Measurements from ENCODE around the gene WDR36. TPM values are rescaled to one million over a fixed set of nuclear protein-coding genes. Genes with fewer than 3 reads are reported as not detected.

Gene WDR36
- total and polyA plus RNA-seq, 2 of the 13 experiments (the other 11 are each of a cell fraction or from before 2014, with no cell fraction given) = 18.2 to 40.6 TPM

DNA sequence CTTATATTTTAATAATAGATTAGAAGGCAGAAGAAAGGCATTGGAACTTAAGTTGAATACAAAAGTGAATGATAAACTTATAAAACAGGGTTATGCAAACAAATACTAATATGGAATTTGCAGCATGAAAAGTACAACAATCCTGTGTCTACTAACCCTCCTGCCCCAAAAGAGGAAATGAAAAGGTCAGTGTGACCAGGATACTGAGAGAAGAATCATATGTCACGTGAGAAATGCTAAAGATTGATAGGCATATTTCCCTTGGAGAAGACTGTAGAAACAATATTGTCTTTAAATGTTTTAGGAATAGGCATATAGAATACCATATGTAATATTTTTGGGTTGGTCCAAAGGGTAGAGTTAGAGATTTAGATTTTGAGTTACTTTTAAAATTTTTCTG lies 3.8 kb downstream of the WDR36 start:
- Histone ChIP-seq H3K4me3 (replicated peaks in 1 of 3; ENCODE audit: insufficient read depth in 1 of 3, low read depth in 2 of 3, low read length in 3 of 3) (no peak overlapping the region), H3K9ac (ENCODE audit: insufficient read depth, low read depth, low read length) (no peak overlapping the region), H3K27ac (ENCODE audit: extremely low read length, insufficient read depth, low read length) (no peak overlapping the region), H3K4me1 (ENCODE audit: insufficient read depth, low read length) (peaks cover 30% of the 10 kb centered on the region), H3K27me3 (ENCODE audit: control insufficient read depth in 1 of 2, insufficient read depth in 2 of 2, low read length in 2 of 2) (no peaks in the 10 kb centered on the region; a peak in 1 of 5 replicates), H3K79me2 (ENCODE audit: insufficient read depth, low read length) (peaks cover 37% of the 10 kb centered on the region), H3K36me3 (replicated peaks in 1 of 2; ENCODE audit: control insufficient read depth in 1 of 2, insufficient read depth in 2 of 2, low read length in 2 of 2) (peaks cover 9 to 50% of the 10 kb centered on the region in 2 experiments), H2AFZ (ENCODE audit: low read length) (no peak overlapping the region), H4K20me1 (ENCODE audit: insufficient read depth, low read length) (no peaks in the 10 kb centered on the region; the same call in 1 of the 2 replicates), H3K4me2 (ENCODE audit: low read depth, low read length) (no peak overlapping the region), H3K9me3 (ENCODE audit: low read length) (no peaks in the 10 kb centered on the region)
- TF ChIP-seq ZNF530 (CRISPR knock-in tag; IDR thresholded peaks at IDR 0.05; ENCODE audit: low read depth) (no peak), KAT7 (CRISPR knock-in tag; IDR thresholded peaks at IDR 0.05; ENCODE audit: borderline replicate concordance) (no peak), KDM5A (IDR thresholded peaks at IDR 0.05; ENCODE audit: borderline replicate concordance, low read length) (no peak)
- TF ChIP-seq, protein P1, sequence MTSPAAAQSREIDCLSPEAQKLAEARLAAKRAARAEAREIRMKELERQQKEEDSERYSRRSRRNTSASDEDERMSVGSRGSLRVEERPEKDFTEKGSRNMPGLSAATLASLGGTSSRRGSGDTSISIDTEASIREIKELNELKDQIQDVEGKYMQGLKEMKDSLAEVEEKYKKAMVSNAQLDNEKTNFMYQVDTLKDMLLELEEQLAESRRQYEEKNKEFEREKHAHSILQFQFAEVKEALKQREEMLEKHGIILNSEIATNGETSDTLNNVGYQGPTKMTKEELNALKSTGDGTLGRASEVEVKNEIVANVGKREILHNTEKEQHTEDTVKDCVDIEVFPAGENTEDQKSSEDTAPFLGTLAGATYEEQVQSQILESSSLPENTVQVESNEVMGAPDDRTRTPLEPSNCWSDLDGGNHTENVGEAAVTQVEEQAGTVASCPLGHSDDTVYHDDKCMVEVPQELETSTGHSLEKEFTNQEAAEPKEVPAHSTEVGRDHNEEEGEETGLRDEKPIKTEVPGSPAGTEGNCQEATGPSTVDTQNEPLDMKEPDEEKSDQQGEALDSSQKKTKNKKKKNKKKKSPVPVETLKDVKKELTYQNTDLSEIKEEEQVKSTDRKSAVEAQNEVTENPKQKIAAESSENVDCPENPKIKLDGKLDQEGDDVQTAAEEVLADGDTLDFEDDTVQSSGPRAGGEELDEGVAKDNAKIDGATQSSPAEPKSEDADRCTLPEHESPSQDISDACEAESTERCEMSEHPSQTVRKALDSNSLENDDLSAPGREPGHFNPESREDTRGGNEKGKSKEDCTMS (CRISPR knock-in tag; conservative IDR thresholded peaks at IDR 0.05) = no peak
- FAIRE-seq (no peak), DNase-seq (ENCODE audit: low spot score) (no peak), ATAC-seq (no peak)
- intact Hi-C loops (cut with micrococcal nuclease; ENCODE audit: unreplicated experiment) (loop anchor here (10.0 kb wide), 1 partner anchor 341 kb away; no protein-coding TSS in a partner anchor), in situ Hi-C loops (cut with HindIII; ENCODE audit: extremely low pct_ligation_motif_present, low pct_unique_long_range_greater_than_20kb) (no loop called here)
- BruUV-seq (replicated peaks) = no TSS peak
- WGBS (ENCODE audit: low lambda C conversion rate) = 100% methylated on average over 1 of the region's 1 CpG
- POLR2A ChIA-PET = no interaction called here
- CTCF ChIA-PET (ENCODE audit: low intra/inter-chr PET ratio, low total read pairs) = no interaction called here

DNA sequence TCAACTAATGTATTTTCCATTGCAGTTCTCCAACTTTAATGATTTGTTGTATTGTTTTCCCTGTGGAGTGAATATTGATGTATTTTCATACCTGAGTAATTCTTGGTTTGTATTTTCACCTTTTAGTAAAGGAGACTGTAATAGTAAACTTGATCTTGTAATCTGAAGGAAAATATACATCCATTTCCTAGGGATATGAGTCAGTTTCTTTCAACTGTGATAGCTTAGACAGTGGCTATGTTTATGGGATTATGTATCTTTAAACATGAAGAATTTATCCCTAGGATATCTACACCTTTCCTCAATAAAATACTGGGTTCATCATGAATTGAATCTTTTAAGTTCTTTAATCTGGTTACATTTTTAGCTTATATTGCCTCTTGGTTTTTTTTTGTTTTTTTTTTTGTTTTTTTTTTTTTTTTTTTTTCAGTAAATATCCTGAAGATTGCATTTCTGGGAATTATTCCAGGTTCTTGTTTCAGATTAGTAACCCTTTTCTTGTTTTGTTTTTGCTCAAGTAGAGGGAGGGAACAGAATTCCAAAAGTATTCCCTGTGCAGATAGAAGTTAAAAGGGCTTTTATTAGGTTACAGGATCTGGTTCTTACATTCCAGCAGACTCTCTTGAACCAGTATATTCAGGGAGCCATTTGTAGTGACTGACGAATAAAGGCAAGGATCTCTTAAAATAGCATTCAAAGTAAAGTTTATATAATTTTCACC lies 7.1 kb downstream of the WDR36 start:
- H3K79me2 ChIP-seq (ENCODE audit: insufficient read depth, low read length) = peaks cover 16% of the 10 kb centered on the region
- H3K36me3 ChIP-seq (replicated peaks in 1 of 2; ENCODE audit: control insufficient read depth in 1 of 2, insufficient read depth in 2 of 2, low read length in 2 of 2) = peaks cover 14 to 77% of the 10 kb centered on the region in 2 experiments
- DNase-seq (ENCODE audit: low spot score) (no peak), FAIRE-seq (no peak), ATAC-seq (no peak)
- H3K4me1 ChIP-seq (ENCODE audit: insufficient read depth, low read length) = peaks cover 10% of the 10 kb centered on the region
- H3K4me2 ChIP-seq (ENCODE audit: low read depth, low read length) = no peak overlapping the region
- no peak overlapping the region for H3K27ac ChIP-seq (ENCODE audit: extremely low read length, insufficient read depth, low read length)
- WGBS (ENCODE audit: low lambda C conversion rate) = 92% methylated on average over 1 of the region's 1 CpG
- H4K20me1 ChIP-seq (ENCODE audit: insufficient read depth, low read length) = no peaks in the 10 kb centered on the region
- CTCF ChIA-PET (ENCODE audit: low intra/inter-chr PET ratio, low total read pairs) = no interaction called here
- in situ Hi-C loops (cut with HindIII; ENCODE audit: extremely low pct_ligation_motif_present, low pct_unique_long_range_greater_than_20kb) (no loop called here), intact Hi-C loops (cut with micrococcal nuclease; ENCODE audit: unreplicated experiment) (loop anchor here (10.0 kb wide), 1 partner anchor 344 kb away; no protein-coding TSS in a partner anchor)
- no peak overlapping the region for H3K4me3 ChIP-seq (replicated peaks in 1 of 3; ENCODE audit: insufficient read depth in 1 of 3, low read depth in 2 of 3, low read length in 3 of 3)
- POLR2A ChIA-PET = no interaction called here
- no peak overlapping the region for H2AFZ ChIP-seq (ENCODE audit: low read length)
- no peak overlapping the region for H3K9ac ChIP-seq (ENCODE audit: insufficient read depth, low read depth, low read length)
- H3K27me3 ChIP-seq (ENCODE audit: control insufficient read depth in 1 of 2, insufficient read depth in 2 of 2, low read length in 2 of 2) = no peaks in the 10 kb centered on the region
- no TSS peak for BruUV-seq (replicated peaks)
- no peaks in the 10 kb centered on the region for H3K9me3 ChIP-seq (ENCODE audit: low read length)
- TF ChIP-seq SAFB2 (CRISPR knock-in tag; IDR thresholded peaks at IDR 0.05; ENCODE audit: borderline replicate concordance, low read depth) (no peak), ZNF160 (CRISPR knock-in tag; IDR thresholded peaks at IDR 0.05) (no peak)
- TF ChIP-seq, protein P2, sequence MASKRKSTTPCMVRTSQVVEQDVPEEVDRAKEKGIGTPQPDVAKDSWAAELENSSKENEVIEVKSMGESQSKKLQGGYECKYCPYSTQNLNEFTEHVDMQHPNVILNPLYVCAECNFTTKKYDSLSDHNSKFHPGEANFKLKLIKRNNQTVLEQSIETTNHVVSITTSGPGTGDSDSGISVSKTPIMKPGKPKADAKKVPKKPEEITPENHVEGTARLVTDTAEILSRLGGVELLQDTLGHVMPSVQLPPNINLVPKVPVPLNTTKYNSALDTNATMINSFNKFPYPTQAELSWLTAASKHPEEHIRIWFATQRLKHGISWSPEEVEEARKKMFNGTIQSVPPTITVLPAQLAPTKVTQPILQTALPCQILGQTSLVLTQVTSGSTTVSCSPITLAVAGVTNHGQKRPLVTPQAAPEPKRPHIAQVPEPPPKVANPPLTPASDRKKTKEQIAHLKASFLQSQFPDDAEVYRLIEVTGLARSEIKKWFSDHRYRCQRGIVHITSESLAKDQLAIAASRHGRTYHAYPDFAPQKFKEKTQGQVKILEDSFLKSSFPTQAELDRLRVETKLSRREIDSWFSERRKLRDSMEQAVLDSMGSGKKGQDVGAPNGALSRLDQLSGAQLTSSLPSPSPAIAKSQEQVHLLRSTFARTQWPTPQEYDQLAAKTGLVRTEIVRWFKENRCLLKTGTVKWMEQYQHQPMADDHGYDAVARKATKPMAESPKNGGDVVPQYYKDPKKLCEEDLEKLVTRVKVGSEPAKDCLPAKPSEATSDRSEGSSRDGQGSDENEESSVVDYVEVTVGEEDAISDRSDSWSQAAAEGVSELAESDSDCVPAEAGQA (IDR thresholded peaks at IDR 0.05; ENCODE audit: low read depth) = no peak
- TF ChIP-seq, protein P2 (CRISPR knock-in tag; IDR thresholded peaks at IDR 0.05; ENCODE audit: borderline replicate concordance) = no peak
